Measurements from ENCODE around the gene SERPINA1. TPM values are rescaled to one million over a fixed set of nuclear protein-coding genes. Genes with fewer than 3 reads are reported as not detected.

The SERPINA1 gene
- total RNA-seq, 1 experiment from 2014 or later, result 4.9 TPM

GRCh38 chr14:94395888-94396574, 7.6 kb upstream of the SERPINA1 start:
- no TSS peak for BruUV-seq (replicated peaks)
- no peak for DNase-seq (ENCODE audit: low read depth, low spot score)
- Histone ChIP-seq H3K36me3 (ENCODE audit: control insufficient read depth, insufficient read depth, low read length) (no peaks in the 10 kb centered on the region), H3K4me1 (ENCODE audit: control insufficient read depth, insufficient read depth, low read length) (no peaks in the 10 kb centered on the region), H3K9me3 (ENCODE audit: control insufficient read depth, insufficient read depth, low read depth, low read length) (no peaks in the 10 kb centered on the region), H3K27ac (ENCODE audit: low read length) (no peak overlapping the region), H3K27me3 (ENCODE audit: control insufficient read depth, insufficient read depth, low read length) (no peaks in the 10 kb centered on the region), H3K4me3 (ENCODE audit: low read depth in 2 of 2, low read length in 2 of 2) (no peak overlapping the region)
- no peak for ATAC-seq
- CTCF ChIA-PET, result no interaction called here
- intact Hi-C loops (cut with micrococcal nuclease; ENCODE audit: unreplicated experiment), result no loop called here
- POLR2A ChIA-PET, result no interaction called here
- no peak for TF ChIP-seq POLR2AphosphoS5 (IDR thresholded peaks at IDR 0.05; ENCODE audit: low read depth, low read length)
- no peak for TF ChIP-seq SIN3A (IDR thresholded peaks at IDR 0.05; ENCODE audit: borderline replicate concordance, insufficient read depth, low read depth, low read length)
- TF ChIP-seq TCF7L2 (IDR thresholded peaks at IDR 0.05; ENCODE audit: low read depth, low read length), result no peak
- no peak for TF ChIP-seq CTCF (IDR thresholded peaks at IDR 0.05)
- TF ChIP-seq REST (IDR thresholded peaks at IDR 0.05; ENCODE audit: insufficient read depth in 1 of 2, low read depth in 2 of 2, low read length in 1 of 2), result no peak
- in situ Hi-C loops (cut with HindIII; ENCODE audit: low pct_unique_long_range_greater_than_20kb, low sequenced_read_pairs), result no loop called here

GRCh38 chr14:94395282-94395887, 7.0 kb upstream of the SERPINA1 start:
- Histone ChIP-seq H3K27ac (ENCODE audit: low read length) (no peak overlapping the region), H3K9me3 (ENCODE audit: control insufficient read depth, insufficient read depth, low read depth, low read length) (no peaks in the 10 kb centered on the region), H3K4me1 (ENCODE audit: control insufficient read depth, insufficient read depth, low read length) (no peaks in the 10 kb centered on the region), H3K4me3 (ENCODE audit: low read depth in 2 of 2, low read length in 2 of 2) (no peak overlapping the region), H3K36me3 (ENCODE audit: control insufficient read depth, insufficient read depth, low read length) (no peaks in the 10 kb centered on the region), H3K27me3 (ENCODE audit: control insufficient read depth, insufficient read depth, low read length) (no peaks in the 10 kb centered on the region)
- intact Hi-C loops (cut with micrococcal nuclease; ENCODE audit: unreplicated experiment) (no loop called here), in situ Hi-C loops (cut with HindIII; ENCODE audit: low pct_unique_long_range_greater_than_20kb, low sequenced_read_pairs) (no loop called here)
- ChIA-PET POLR2A (no interaction called here), CTCF (no interaction called here)
- ATAC-seq, result no peak
- no peak for DNase-seq (ENCODE audit: low read depth, low spot score)
- TF ChIP-seq SIN3A (IDR thresholded peaks at IDR 0.05; ENCODE audit: borderline replicate concordance, insufficient read depth, low read depth, low read length) (no peak), TCF7L2 (IDR thresholded peaks at IDR 0.05; ENCODE audit: low read depth, low read length) (no peak), POLR2AphosphoS5 (IDR thresholded peaks at IDR 0.05; ENCODE audit: low read depth, low read length) (no peak), CTCF (IDR thresholded peaks at IDR 0.05) (no peak), REST (IDR thresholded peaks at IDR 0.05; ENCODE audit: insufficient read depth in 1 of 2, low read depth in 2 of 2, low read length in 1 of 2) (no peak)
- BruUV-seq (replicated peaks), result no TSS peak

Measured in Panc1 (cell line).